ENCODE measurements around the gene GRK5. TPM values are rescaled to one million over a fixed set of nuclear protein-coding genes. Genes with fewer than 3 reads are reported as not detected.

The GRK5 gene
- total RNA-seq, 1 experiment from 2014 or later, result 4.8 TPM

DNA sequence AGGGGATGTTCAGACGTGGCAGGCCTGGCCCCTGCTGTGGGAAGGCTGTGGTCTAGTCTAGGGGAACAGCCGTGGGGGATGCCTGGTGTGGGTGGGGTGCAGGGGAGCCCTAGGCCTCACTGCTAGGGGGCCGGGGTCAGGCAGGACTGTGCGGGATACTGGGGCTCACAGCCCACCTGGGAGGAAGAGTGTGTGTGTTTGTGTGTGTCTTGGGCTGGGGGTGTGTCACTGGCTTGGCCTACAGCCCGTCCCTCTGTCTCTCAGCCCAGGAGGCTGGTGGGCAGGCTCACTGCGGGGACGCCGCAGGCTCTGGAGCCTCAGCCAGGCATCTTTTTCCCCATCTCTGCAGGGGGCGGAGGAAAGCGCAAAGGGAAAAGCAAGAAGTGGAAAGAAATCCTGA lies 118.8 kb downstream of the GRK5 start:
- intact Hi-C loops (cut with micrococcal nuclease; ENCODE audit: unreplicated experiment), result no loop called here
- Histone ChIP-seq H3K36me3 (ENCODE audit: low read depth) (no peaks in the 10 kb centered on the region), H3K79me2 (ENCODE audit: low read depth) (no peaks in the 10 kb centered on the region), H3K9me3 (ENCODE audit: insufficient read depth, low read depth) (no peaks in the 10 kb centered on the region), H3K27ac (no peak overlapping the region), H3F3A (ENCODE audit: insufficient read depth, low read depth) (no peaks in the 10 kb centered on the region), H2AFZ (no peak overlapping the region), H3K27me3 (ENCODE audit: insufficient read depth, low read depth) (no peaks in the 10 kb centered on the region), H3K4me3 (no peak overlapping the region), H3K4me1 (replicated peaks; ENCODE audit: insufficient read depth) (no peaks in the 10 kb centered on the region), H3K9me2 (ENCODE audit: insufficient read depth) (no peaks in the 10 kb centered on the region), H3K4me2 (no peak overlapping the region), H4K20me1 (ENCODE audit: insufficient read depth) (no peaks in the 10 kb centered on the region)
- TF ChIP-seq CTCF (conservative IDR thresholded peaks at IDR 0.05), result no peak
- no peak for TF ChIP-seq EZH2 (IDR thresholded peaks at IDR 0.05; ENCODE audit: low read depth)
- POLR2A ChIA-PET (ENCODE audit: unreplicated experiment), result no interaction called here
- BruUV-seq (replicated peaks), result no TSS peak
- DNase-seq, result no peak
- CTCF ChIA-PET, result no interaction called here

GRCh38 chr10:119327096-119327745 lies 119.8 kb downstream of the GRK5 start:
- no peaks in the 10 kb centered on the region for H3K4me1 ChIP-seq (replicated peaks; ENCODE audit: insufficient read depth)
- H3K9me3 ChIP-seq (ENCODE audit: insufficient read depth, low read depth), result no peaks in the 10 kb centered on the region
- CTCF ChIA-PET, result no interaction called here
- H4K20me1 ChIP-seq (ENCODE audit: insufficient read depth), result no peaks in the 10 kb centered on the region
- TF ChIP-seq CTCF (conservative IDR thresholded peaks at IDR 0.05) (no peak), EZH2 (IDR thresholded peaks at IDR 0.05; ENCODE audit: low read depth) (no peak)
- H3K4me3 ChIP-seq, result no peak overlapping the region
- no peaks in the 10 kb centered on the region for H3K27me3 ChIP-seq (ENCODE audit: insufficient read depth, low read depth)
- no peak overlapping the region for H3K27ac ChIP-seq
- no TSS peak for BruUV-seq (replicated peaks)
- no peaks in the 10 kb centered on the region for H3K9me2 ChIP-seq (ENCODE audit: insufficient read depth)
- POLR2A ChIA-PET (ENCODE audit: unreplicated experiment), result no interaction called here
- no peaks in the 10 kb centered on the region for H3F3A ChIP-seq (ENCODE audit: insufficient read depth, low read depth)
- H2AFZ ChIP-seq, result no peak overlapping the region
- no peaks in the 10 kb centered on the region for H3K36me3 ChIP-seq (ENCODE audit: low read depth)
- no peak for DNase-seq
- H3K4me2 ChIP-seq, result no peak overlapping the region
- no peaks in the 10 kb centered on the region for H3K79me2 ChIP-seq (ENCODE audit: low read depth)
- intact Hi-C loops (cut with micrococcal nuclease; ENCODE audit: unreplicated experiment), result no loop called here

DNA sequence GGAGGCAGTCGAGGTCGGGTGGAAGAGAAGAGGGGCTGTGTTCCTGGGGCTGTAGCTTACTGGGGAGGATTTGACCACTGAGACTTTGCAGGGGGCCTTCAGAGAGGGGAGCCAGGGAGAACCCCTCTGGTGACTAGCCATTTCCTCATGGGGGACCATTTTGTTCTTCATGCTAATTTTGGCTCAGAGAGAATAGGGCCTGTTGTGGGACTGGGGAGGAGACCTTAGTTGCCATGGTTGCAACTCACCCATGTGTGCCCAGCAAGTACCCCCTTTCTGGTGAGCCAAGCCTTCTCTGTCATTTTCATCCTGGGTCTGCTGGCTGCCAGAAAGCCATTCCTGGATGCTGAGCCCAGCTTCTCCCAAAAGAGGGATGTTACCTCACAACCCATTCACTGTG lies 120.9 kb downstream of the GRK5 start:
- CTCF ChIA-PET, result no interaction called here
- Histone ChIP-seq H3K9me3 (ENCODE audit: insufficient read depth, low read depth) (no peaks in the 10 kb centered on the region), H3F3A (ENCODE audit: insufficient read depth, low read depth) (no peaks in the 10 kb centered on the region), H3K4me3 (no peak overlapping the region), H3K27me3 (ENCODE audit: insufficient read depth, low read depth) (no peaks in the 10 kb centered on the region), H3K27ac (no peak overlapping the region), H3K79me2 (ENCODE audit: low read depth) (no peaks in the 10 kb centered on the region), H3K36me3 (ENCODE audit: low read depth) (no peaks in the 10 kb centered on the region), H3K9me2 (ENCODE audit: insufficient read depth) (no peaks in the 10 kb centered on the region), H4K20me1 (ENCODE audit: insufficient read depth) (no peaks in the 10 kb centered on the region), H3K4me1 (replicated peaks; ENCODE audit: insufficient read depth) (no peaks in the 10 kb centered on the region), H2AFZ (no peak overlapping the region), H3K4me2 (no peak overlapping the region)
- intact Hi-C loops (cut with micrococcal nuclease; ENCODE audit: unreplicated experiment), result no loop called here
- no peak for TF ChIP-seq CTCF (conservative IDR thresholded peaks at IDR 0.05)
- TF ChIP-seq EZH2 (IDR thresholded peaks at IDR 0.05; ENCODE audit: low read depth), result no peak
- no TSS peak for BruUV-seq (replicated peaks)
- no peak for DNase-seq
- POLR2A ChIA-PET (ENCODE audit: unreplicated experiment), result no interaction called here

All from PC-9 (cell line).